Neural crest cell (in vitro differentiated cells): ENCODE results near the gene TIGD1. TPM values are rescaled to one million over a fixed set of nuclear protein-coding genes. Genes with fewer than 3 reads are reported as not detected.

Experiments used
- DNase-seq: peaks from one replicate; pipeline ENCODE4 v3.0.0; 2021; ENCODE audit warnings: low read depth, mixed read lengths, low spot score
- H3K27ac Mint-ChIP-seq: one replicate; pipeline ENCODE4 v1.8.0; 2021; ENCODE audit warnings: mild to moderate bottlenecking, mixed read lengths; ENCODE audit not compliant: unreplicated experiment
- H3K27me3 Mint-ChIP-seq: 2 replicates; pipeline ENCODE4 v1.8.0; 2021; ENCODE audit warnings: low read depth, mild to moderate bottlenecking, mixed read lengths
- H3K36me3 Mint-ChIP-seq: 2 replicates; pipeline ENCODE4 v1.8.0; 2021; ENCODE audit warnings: low read depth, mild to moderate bottlenecking, mixed read lengths
- H3K4me1 Mint-ChIP-seq: 2 replicates; pipeline ENCODE4 v1.8.0; 2021; ENCODE audit warnings: mixed read lengths
- H3K4me3 Mint-ChIP-seq: one replicate; pipeline ENCODE4 v1.8.0; 2021; ENCODE audit warnings: mild to moderate bottlenecking, mixed read lengths
- H3K9me3 Mint-ChIP-seq: 2 replicates; pipeline ENCODE4 v1.8.0; 2021; ENCODE audit warnings: mixed read lengths
- CTCF ChIP-seq: fragments of 200-600 bp; sonication (generic); conservative IDR thresholded peaks from 2 replicates; pipeline ENCODE4 v1.5.0; 2021; ENCODE audit warnings: antibody characterized with exemption, mild to moderate bottlenecking
- total RNA-seq: library from RNA; stranded (reverse); gene quantifications from 2 replicates; pipeline ENCODE4 v1.2.1, GENCODE V29; 2021

The TIGD1 gene
- total RNA-seq, 1 donor from 2014 or later: 11.8 TPM

GRCh38 chr2:232588680-232589585 lies 38.6 kb upstream of the TIGD1 start:
- Mint-ChIP-seq H3K36me3 (peaks cover 11% of the 10 kb centered on the region), H3K27me3 (no peaks in the 10 kb centered on the region), H3K4me3 (no peak overlapping the region), H3K4me1 (no peaks in the 10 kb centered on the region), H3K27ac (peak overlapping the region; percentile 52), H3K9me3 (no peaks in the 10 kb centered on the region)
- no peak for DNase-seq
- TF ChIP-seq CTCF: no peak

- Mint-ChIP-seq H3K27me3 (no peaks in the 10 kb centered on the region), H3K4me1 (no peaks in the 10 kb centered on the region), H3K4me3 (no peak overlapping the region), H3K27ac (no peak overlapping the region), H3K9me3 (no peaks in the 10 kb centered on the region), H3K36me3 (peaks cover 17% of the 10 kb centered on the region)
- DNase-seq: no peak
- no peak for TF ChIP-seq CTCF
Observed at GRCh38 chr2:232588031-232588430, 37.7 kb upstream of the TIGD1 start.

GRCh38 chr2:232587512-232587911 lies 37.2 kb upstream of the TIGD1 start:
- Mint-ChIP-seq H3K27ac (peak overlapping the region; percentile 1), H3K4me3 (no peak overlapping the region), H3K27me3 (no peaks in the 10 kb centered on the region), H3K9me3 (no peaks in the 10 kb centered on the region), H3K36me3 (peaks cover 19% of the 10 kb centered on the region), H3K4me1 (no peaks in the 10 kb centered on the region)
- no peak for TF ChIP-seq CTCF
- DNase-seq: no peak

- H3K9me3 Mint-ChIP-seq: no peaks in the 10 kb centered on the region
- DNase-seq: no peak
Observed at GRCh38 chr2:232586943-232587505, 36.7 kb upstream of the TIGD1 start.

GRCh38 chr2:232584238-232584637 lies 33.9 kb upstream of the TIGD1 start:
- no peaks in the 10 kb centered on the region for H3K9me3 Mint-ChIP-seq

More at GRCh38 chr2:232586943-232587505, 36.7 kb upstream of the TIGD1 start:
- H3K27ac Mint-ChIP-seq: no peak overlapping the region
- no peak for TF ChIP-seq CTCF
- no peaks in the 10 kb centered on the region for H3K4me1 Mint-ChIP-seq
- H3K36me3 Mint-ChIP-seq: peaks cover 19% of the 10 kb centered on the region
- H3K4me3 Mint-ChIP-seq: no peak overlapping the region
- H3K27me3 Mint-ChIP-seq: no peaks in the 10 kb centered on the region

More at GRCh38 chr2:232584238-232584637, 33.9 kb upstream of the TIGD1 start:
- H3K4me3 Mint-ChIP-seq: no peak overlapping the region
- no peaks in the 10 kb centered on the region for H3K4me1 Mint-ChIP-seq
- no peak for DNase-seq
- H3K27ac Mint-ChIP-seq: no peak overlapping the region
- H3K36me3 Mint-ChIP-seq: peaks cover 19% of the 10 kb centered on the region
- TF ChIP-seq CTCF: no peak
- H3K27me3 Mint-ChIP-seq: no peaks in the 10 kb centered on the region
